Measurements from ENCODE around the gene DOCK1.

DOCK1 gene

DNA sequence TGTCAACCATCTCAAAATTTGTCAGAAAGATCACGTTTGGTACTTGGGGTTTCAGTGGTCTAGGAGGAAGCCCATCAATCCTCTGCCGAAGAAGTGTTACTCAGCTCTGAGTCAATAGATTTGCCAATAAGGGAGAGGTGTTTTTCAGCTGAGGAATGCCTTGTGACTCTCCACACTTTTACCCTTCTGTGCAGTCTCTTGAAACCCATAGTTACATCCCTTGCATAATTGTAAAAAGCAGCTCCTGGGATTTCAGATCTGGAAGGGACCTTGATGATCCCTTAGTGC lies 243.6 kb downstream of the DOCK1 start:
- no peak for DNase-seq

DNA sequence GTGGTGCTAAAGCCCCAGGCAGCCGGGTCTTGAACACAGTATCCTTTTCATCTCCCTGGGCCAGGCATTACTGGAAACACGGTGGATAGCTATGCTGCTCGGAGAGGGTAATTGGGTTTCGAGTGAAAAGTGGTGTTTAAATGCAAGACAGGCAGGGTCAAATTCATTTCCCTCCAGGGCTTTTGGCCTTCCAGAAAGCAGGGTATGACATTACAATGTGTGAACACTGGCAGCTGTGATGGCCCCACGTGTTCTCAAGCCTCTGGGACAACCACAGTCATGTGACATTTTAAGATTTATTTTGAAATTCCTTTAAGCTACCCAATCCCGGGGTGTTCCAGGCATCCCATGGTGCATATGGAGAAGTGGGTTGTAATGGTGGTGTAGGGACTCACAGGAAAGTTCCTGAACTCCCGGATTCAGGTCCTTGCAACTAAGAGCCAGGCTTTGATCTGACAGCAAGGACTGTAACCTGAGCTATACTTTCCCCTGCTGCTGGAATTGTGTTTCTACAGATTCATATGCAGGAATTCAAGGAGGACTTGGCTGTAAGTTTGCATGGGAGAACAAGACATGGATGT lies 244.4 kb downstream of the DOCK1 start:
- no peak for DNase-seq

DNA sequence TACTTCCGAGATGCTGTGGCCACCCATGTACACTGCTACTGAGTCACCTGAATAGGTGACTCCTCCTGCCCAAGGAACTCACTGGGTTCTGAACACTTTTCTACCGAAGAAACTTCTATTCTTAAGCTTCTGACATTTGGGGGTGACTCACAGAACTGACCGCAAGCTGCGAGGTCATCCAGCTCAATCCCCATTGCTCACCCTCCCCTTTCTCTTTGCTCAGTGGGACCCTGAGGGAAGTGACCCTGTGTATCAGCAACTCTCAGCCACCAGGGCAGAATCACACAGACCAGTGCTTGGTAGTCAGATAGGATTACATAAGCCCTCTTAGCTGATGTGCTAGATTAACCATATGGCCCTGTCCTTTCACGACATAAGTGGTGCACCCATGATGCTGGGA lies 244.9 kb downstream of the DOCK1 start:
- no peak for DNase-seq

DNA sequence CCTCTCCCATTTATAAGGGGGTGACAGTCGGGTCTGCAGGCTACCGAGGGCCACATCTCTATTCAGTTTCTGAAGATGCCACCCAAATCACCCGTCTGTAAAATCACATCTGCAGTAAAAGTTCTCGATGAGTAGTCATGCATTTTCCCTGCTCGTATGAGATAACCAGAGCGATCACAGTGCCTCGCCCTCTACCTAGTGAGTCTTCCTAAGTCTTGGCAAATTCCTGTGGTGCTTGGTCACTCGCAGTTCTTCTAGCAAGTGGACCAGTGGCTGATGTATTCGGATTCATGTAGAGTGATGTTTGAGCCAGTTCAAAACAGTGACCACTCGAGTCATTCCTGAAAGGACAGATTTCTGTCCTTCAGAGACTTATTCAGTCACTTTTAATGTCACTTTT lies 246.3 kb downstream of the DOCK1 start:
- no peak for DNase-seq

DNA sequence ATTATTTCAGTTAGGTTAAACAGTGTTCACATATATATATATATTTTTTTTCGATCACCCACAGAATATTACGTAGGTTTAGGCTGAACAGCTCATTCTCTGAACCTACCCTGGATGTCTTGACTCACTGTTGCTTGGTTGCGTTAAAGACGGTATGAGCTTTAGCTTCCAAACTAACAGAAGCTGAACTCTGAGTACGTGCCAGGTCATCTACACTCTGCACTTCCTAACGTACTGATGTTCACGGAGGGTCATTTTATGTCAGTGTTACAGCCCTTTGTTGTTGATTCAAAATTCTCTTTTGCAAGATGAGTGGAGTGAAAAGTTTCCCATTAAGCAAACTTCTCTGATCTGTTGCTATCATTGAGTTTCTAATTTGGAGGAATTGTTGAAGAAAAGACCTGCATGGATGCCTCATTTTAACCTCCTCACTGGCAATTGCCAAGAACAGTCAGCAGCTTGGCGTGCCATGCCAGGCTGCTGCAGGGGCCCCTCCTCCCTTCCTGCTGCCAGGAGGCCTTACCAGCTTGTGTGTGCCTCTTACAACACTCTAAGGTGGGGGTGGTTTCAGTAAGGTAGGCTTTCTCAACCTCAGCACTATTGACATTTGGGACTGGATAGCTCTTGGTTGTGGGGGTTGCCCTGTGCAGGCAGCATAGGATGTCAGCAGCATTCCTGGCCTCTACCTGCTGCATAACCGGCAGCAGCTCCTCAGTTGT lies 246.9 kb downstream of the DOCK1 start:
- no peak for DNase-seq

DNA sequence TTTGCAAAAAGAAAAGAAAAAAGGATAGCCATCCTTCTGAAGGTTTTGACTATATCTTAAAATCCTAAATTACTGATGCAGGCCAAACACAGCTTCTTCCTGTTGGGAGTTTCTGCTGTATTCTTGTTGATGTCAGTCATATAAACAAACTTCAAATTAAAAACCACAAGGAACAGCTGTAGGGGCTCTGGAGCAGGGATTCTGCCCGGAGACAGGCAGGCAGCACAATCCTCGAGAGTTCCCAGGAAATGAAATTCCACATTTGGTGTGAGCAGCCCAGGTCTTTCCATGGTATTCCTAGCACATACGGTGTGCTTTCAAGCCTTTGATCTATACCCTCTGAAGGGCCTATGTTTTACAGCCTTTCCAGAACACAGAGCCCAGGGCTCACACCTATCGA lies 248.0 kb downstream of the DOCK1 start:
- no peak for DNase-seq

DNA sequence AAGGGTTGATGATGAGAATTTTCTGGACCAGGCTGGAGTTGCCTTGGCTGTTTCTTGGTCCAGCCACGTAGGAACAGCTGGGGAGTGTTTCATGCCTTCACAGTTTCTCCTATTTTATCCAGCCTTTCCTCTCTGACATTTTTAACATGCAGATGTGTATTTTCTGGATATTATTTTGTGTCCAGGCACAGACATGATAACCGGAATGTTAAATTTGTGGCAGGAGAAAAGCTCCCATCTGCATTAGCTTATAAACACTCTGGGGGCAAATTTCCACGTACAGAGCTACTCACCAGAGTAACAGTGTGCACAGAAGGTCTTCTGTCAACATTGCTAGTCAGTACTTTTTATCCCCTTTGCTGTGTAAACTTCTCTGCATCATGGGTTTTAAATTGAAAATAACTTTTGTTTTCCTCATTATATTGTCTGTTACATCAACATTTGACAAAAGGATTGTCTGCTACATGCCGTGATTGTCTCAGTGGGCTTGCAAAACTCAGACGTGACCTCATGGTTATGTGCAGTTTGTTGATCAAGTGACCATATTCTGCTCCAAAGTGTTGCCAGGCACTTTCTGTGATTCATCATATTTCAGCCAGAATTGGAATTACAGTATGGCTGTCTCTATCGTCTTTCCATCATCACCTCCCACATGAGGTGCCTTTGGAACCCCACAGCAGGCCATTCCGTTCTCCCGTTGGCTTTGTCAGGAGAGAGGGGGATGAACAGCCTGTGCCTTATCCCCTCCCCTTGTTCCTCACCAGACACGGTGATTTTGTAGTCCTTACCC lies 249.8 kb downstream of the DOCK1 start:
- no peak for DNase-seq

DNA sequence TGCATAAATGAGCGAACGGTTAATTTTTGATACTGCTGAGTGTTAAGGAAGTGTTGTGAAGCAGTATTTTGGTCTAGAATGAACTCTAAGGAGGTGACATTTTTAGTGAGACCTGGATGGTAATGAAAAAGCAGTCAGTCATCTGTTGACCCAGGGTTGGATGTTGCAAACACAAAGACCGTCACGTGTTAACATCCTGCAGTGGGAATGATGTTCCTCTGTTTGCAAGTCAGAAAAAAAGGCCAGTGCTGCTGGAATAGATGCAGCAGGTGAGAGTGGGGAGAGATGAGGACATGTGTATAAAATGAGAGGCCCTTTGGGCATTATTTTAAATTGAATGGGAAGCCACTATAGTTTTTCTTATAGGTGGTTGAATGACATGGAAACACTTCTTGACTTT lies 251.9 kb downstream of the DOCK1 start:
- DNase-seq: no peak

DNA sequence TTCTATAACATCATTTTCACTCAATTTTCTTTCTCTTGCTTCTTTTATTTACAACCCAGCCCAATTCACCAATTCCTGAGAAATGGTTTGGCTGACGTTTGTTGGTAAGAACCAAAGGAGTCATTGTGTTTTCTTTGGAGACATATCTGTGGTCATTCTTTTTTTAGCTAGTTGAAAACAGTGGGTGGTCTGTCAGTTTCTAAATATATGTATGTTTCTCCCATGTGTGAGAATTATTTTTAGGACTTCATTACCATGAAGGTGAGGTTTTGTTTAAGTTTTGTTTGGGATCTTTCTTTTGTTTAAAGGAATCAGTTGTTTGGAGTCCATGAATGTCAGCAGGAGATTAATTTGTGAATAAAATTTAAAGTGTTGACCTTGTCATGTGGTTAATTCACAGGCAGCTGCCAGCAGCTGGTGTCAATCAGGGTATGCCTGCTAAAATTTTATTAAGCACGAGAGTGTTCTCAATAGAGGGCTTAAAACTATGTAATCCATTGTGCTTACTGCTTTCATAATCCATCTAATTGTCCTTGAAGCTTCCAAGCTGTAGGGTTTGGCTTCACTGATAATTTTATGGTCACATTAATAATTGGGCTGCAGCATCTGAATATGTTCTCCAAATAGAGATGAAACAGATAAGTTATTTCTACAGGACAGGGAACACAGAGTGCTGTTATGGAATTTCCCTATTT lies 252.4 kb downstream of the DOCK1 start:
- no peak for DNase-seq

DNA sequence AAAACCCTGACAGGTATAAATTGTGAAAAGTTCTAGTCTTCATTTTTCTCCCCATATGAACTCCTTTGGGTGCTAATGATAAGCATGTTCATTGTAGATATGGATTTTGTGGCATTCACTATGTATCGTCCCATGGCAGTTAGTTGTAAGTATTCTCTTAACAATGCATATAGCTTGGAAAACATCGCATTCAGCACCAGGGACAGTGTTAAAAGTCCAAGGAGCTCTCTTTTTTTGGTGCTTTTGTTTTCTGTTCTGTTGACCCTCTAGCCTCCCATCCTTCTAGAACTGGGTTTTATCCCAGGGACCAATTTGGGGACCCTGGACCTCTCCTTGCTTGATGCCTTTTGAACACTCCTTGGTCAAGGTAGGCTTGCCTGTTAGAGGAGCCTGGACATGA lies 253.4 kb downstream of the DOCK1 start:
- DNase-seq: no peak

DNA sequence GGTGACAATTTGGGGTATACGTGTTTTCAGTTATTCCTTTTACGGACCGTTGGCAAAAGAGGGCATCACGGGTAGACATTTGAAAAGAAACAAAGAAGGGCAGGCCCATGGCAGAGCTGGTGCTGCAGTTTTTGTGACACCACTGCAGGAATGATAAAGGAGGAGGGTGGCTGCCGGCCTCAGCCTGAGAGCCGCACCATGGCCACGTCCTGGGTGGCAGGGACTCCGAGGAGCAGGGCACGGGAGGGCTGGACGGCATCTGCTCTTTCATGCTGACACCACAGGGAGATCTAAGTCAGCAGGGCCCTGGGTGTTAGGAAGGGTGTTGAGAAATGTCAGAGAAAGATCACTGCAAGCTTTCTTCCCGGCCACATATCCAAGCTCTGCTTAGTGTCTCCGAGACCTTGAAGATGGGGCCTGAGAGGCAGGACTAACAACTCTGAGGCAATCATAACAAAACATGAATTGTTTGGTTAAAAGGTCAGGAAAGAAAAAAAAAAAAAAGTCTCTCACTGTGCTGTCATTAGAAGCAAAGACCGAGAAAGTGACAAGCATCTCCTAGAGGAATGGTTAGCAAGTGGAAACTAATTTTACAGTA lies 254.5 kb downstream of the DOCK1 start:
- no peak for DNase-seq

DNA sequence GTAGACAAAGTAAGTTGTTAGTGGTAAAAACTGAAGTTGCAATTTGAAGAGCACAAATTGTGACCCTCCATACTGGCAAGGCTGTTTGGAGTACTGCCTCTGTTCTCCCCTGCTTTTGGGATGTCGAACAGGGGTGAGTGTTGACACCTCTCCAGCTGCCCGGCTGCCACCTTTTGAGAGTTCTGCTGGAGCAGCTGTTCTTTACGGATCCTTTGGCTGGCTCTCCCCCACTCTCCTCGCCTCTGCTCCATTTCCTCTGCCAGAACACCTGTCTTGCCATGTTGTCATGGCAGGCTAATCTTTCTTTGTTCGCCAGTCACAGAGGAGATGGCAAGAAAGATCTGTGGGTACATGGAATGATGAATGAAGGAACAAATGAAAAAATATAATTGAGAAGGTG lies 256.3 kb downstream of the DOCK1 start:
- no peak for DNase-seq

DNA sequence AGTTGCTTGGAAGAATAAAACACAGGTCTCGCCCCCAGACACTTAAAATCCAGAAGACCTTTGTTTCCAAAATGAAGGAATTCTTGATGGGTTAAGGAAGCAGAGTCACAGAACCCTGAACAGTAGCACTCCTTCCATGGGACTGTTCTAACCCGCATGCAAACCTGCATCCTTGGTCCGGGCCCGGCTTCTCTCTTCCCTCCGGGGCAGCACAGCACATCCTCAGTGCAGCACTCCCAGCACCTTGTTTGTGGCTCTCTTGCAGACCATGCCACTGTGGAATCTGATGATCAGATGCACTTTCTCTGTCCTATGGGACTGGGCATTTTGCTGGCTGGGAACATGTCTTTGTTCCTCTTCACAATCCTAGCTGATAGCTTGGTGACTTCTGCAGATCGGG lies 257.6 kb downstream of the DOCK1 start:
- no peak for DNase-seq

DNA sequence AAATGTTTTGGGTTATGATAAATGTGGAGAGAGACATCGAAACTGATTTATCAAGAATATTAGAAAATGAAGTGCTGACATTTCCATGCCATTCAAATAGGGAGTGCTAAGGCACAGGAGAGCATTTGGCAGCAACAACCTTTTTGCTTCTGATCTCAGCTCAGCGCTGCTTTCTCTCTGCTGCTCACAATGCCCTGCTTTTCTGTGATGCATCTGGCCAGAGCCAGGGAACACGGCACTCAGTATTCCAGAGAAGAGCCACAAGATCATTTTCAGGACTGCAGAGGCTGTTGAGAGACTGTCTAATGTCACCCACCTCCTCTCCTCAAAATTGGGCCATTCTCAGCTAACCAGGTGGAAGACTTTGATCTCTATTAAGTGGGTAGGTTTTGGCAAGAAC lies 263.0 kb downstream of the DOCK1 start:
- no peak for DNase-seq

DNA sequence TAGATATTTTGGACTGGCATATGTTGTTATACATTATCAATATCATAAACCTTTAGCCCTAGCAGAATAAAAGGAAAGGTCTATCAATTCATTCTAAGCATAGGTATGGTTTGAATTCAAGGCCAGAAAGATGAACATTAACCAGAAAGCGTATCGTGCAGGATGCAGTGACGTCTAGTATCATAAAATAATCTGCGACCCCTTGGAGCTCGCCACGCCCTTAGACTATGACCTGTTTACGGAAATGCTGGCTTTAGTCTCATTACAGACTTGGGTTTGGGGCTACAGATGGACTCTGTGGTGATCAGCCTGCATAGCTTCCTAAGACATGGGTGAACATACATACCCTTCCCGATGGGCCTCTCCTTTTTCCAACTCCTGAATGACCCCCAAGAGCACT lies 269.6 kb downstream of the DOCK1 start:
- DNase-seq: no peak

DNA sequence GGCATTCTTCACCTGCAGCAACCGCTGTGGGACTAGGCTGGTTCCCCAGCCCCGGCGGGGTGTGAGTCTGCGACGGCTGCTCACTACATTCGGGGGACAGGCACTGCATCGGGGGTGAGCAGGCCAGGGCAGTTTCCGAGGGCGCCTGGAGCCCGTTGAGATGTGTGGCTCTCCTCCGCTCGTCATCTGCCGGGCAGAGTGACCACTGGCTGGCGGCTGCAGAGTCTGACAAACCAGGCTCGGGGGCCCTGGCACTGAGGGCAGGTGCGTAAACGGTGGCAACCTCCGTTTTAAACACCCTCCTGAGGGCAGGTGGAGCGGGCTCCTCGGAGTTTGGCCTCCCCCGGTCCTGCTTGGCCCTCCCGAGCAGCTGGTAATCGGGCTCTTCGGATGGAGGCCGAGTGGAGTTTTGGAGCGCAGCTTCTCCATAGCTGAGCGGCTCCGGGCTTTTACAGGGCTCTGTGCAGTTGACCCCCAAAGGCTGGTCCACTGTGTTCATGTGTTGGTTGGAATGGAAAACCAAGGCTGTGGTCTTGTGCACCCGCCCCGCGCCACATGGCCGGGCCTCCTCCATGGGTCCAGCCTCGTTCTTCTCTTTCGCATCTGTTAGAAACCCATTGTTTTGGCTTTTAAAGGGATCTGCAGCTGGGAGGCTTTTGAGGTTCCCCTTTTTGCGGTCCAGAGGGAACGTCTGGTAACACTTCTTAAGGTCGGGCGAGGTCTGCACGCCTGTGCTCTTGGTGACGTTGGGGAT lies 270.3 kb downstream of the DOCK1 start:
- no peak for DNase-seq

DNA sequence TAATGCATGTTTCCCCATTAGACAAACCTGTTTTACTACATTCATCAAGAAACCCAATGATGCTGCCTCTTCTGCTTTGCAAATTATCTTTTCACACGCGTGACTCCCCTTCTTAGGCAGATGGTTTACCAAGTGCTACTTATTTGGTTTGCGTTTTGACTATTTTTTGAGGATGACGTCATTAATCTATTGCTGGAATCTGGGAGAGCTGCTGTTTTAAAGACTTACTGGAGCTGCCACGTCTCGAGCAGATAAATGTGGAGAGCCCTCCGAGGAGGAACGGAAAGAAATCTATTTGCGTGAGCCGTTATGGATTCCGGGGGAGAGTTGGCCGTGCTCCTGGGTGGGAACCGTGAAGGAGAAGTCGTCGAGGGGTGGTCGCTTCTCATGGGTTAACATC lies 271.4 kb downstream of the DOCK1 start:
- no peak for DNase-seq

DNA sequence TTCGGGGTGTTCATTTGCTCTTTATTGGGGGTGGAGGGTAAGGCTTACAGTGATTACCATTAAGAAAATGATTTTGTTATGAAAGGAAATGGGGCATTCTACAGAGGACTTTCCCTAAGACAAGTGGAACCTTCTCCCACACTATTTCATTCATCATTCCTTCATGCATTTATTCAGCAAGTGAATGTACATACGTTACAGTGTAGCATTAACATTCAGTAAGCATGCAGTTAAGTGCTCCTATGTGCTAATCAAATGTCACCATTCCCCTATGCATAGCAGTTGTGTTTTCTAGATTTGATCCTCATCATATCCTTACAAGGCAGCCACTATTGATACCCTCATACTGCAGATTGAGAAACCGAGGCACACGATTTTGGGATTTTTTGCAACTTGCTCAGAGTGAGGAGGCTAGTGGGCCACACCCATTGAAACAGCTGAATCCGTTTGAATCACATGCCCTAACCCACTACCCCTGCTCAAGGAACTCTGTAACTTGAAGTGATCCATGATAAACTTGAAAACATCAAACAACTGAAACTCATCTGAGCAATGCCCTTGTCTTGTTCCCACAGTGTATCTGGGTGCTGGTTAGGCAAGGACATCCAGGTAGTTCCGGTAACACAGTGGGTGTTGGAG lies 274.5 kb downstream of the DOCK1 start:
- no peak for DNase-seq

DNA sequence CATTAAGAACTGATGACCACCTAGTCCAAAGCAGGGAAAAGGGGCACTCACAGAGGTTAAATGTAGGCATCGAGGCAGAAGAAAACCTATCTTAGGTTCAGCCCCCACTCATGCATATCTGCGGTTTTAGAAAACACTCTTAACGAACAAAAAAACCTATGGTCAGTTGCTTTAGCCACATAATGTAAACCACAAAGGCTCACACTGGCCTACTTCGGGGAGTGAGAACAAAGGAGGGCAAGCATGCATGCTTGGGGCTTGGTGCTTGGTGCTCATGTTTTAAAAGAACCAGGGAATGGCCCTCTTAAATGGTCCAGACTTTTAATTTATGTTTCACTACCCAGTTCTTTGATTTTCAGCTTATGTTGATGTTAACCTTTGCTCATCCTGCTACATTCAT lies 276.9 kb downstream of the DOCK1 start:
- no peak for DNase-seq

DNA sequence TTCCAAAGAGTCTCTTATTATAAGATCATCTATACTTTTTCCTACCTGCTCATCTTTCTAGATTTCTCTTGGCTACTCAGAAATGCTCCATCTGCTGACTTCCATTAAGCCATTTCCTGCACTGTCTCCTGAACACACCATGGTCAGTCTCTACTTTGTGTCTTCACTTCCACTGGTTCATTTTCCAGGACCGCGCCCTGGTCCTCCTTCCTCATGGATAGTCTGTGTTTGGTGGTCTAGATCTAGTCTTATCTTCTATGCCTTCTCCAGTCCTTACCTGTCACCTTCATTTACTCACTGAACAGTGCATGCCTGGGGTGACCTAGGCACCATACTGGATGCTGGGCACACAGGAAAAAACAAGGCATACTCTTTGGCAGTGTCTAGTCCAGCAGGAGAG lies 279.4 kb downstream of the DOCK1 start:
- DNase-seq: no peak

DNA sequence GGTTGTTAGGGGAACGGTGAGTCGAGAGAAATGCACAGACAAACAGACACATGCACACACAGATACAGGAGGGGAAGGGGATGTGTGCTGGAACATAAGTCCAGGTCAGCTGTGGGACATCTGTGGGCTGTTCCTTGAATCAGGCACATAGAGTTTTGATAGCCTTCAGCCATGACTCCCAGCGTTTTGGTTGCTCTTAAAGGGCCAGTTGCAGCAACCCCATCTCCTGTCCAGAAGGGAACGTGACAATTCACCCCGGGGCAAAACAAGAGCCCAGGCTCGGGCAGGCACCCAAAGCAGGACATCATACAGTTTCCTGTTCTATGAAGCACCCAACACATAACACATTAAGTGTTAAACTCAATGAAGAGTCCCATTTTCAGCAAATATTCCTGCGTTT lies 281.6 kb downstream of the DOCK1 start:
- no peak for DNase-seq

DNA sequence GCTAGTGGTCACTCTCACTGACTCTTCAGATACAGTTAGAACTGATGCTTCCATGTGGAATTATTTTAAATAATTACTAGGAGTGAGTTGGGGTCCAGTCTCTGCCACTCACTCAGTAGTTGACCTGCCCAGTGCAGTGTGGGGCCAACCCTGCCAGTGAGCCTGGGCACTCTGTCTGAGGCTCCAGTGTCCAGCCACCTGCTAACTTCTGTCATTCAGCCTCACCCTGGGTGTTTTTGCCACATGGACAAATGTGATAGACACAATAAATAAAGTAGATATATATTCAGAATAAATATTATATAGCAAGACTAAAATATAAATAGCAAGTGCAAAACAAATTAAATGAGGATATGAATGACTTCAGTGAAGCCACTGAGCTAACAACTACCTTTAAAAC lies 284.0 kb downstream of the DOCK1 start:
- no peak for DNase-seq

Data from GOT3 (cell line).